ENCODE measurements around the gene UBXN4. TPM values are rescaled to one million over a fixed set of nuclear protein-coding genes. Genes with fewer than 3 reads are reported as not detected.
"Not testable (repeated sequence)": the region's sequence is repeated elsewhere in the genome, so short reads cannot be mapped to it uniquely, and the experiment has no call there.

Gene UBXN4
- total RNA-seq, 1 donor from 2014 or later = 94.3 TPM

GRCh38 chr2:135709992-135710391 lies 31.7 kb upstream of the UBXN4 start:
- Histone ChIP-seq H3K9ac (no peak overlapping the region), H3K4me1 (no peaks in the 10 kb centered on the region), H3K4me2 (no peak overlapping the region), H2AFZ (replicated peaks) (no peak overlapping the region), H4K20me1 (ENCODE audit: low read depth) (no peaks in the 10 kb centered on the region), H3K27ac (no peak overlapping the region), H3K9me3 (ENCODE audit: low read depth) (no peaks in the 10 kb centered on the region), H3K36me3 (peaks cover 8% of the 10 kb centered on the region), H3F3A (ENCODE audit: low read depth) (peaks cover 8% of the 10 kb centered on the region), H3K4me3 (no peak overlapping the region), H3K79me2 (ENCODE audit: low read depth) (no peaks in the 10 kb centered on the region), H3K27me3 (no peaks in the 10 kb centered on the region)
- TF ChIP-seq EZH2 (IDR thresholded peaks at IDR 0.05) = no peak
- peak; percentile 98 for TF ChIP-seq CTCF (IDR thresholded peaks at IDR 0.05)
- Mint-ChIP-seq H3K27ac (no peak overlapping the region), H3K4me1 (no peaks in the 10 kb centered on the region), H3K9me3 (no peaks in the 10 kb centered on the region), H3K4me3 (no peak overlapping the region), H3K36me3 (peaks cover 5% of the 10 kb centered on the region), H3K27me3 (ENCODE audit: insufficient read depth, low read depth) (no peaks in the 10 kb centered on the region)
- peak; percentile 47 for DNase-seq (ENCODE audit: low spot score)

- H3K27ac ChIP-seq; H3K27me3 Mint-ChIP-seq (ENCODE audit: insufficient read depth, low read depth): not testable (repeated sequence)
- peaks cover 15% of the 10 kb centered on the region for H3K36me3 Mint-ChIP-seq
These were observed 26.6 kb upstream of the UBXN4 start for GRCh38 chr2:135715086-135715485.

GRCh38 chr2:135728064-135728743 lies 13.5 kb upstream of the UBXN4 start:
- no peak overlapping the region for H3K27ac ChIP-seq
- H3K4me1 ChIP-seq = peaks cover 3% of the 10 kb centered on the region
- no peaks in the 10 kb centered on the region for H3F3A ChIP-seq (ENCODE audit: low read depth)
- H3K4me2 ChIP-seq = no peak overlapping the region
- H3K27ac Mint-ChIP-seq = no peak overlapping the region
- peaks cover 4% of the 10 kb centered on the region for H3K4me1 Mint-ChIP-seq
- no peaks in the 10 kb centered on the region for H3K9me3 ChIP-seq (ENCODE audit: low read depth)
- H3K4me3 Mint-ChIP-seq = no peak overlapping the region
- H3K27me3 Mint-ChIP-seq (ENCODE audit: insufficient read depth, low read depth) = peaks cover 2% of the 10 kb centered on the region
- H4K20me1 ChIP-seq (ENCODE audit: low read depth) = no peaks in the 10 kb centered on the region
- peaks cover 13% of the 10 kb centered on the region for H3K36me3 Mint-ChIP-seq
- no peak overlapping the region for H2AFZ ChIP-seq (replicated peaks)
- no peaks in the 10 kb centered on the region for H3K79me2 ChIP-seq (ENCODE audit: low read depth)
- TF ChIP-seq EZH2phosphoT487 (IDR thresholded peaks at IDR 0.05) (no peak), CTCF (IDR thresholded peaks at IDR 0.05) (no peak), EZH2 (IDR thresholded peaks at IDR 0.05) (no peak)
- H3K27me3 ChIP-seq = no peaks in the 10 kb centered on the region
- DNase-seq (ENCODE audit: low spot score) = no peak
- no peak overlapping the region for H3K4me3 ChIP-seq
- no peak overlapping the region for H3K9ac ChIP-seq
- H3K36me3 ChIP-seq = peaks cover 5% of the 10 kb centered on the region
- no peaks in the 10 kb centered on the region for H3K9me3 Mint-ChIP-seq

More at GRCh38 chr2:135715086-135715485, 26.6 kb upstream of the UBXN4 start:
- not testable (repeated sequence) for DNase-seq (ENCODE audit: low spot score); H3F3A ChIP-seq (ENCODE audit: low read depth); H3K4me1 Mint-ChIP-seq; H3K4me3 ChIP-seq; H3K9ac ChIP-seq; H3K4me2 ChIP-seq; H3K9me3 Mint-ChIP-seq; H2AFZ ChIP-seq (replicated peaks); H4K20me1 ChIP-seq (ENCODE audit: low read depth); H3K9me3 ChIP-seq (ENCODE audit: low read depth); H3K27ac Mint-ChIP-seq; H3K27me3 ChIP-seq; H3K4me3 Mint-ChIP-seq; H3K4me1 ChIP-seq; H3K79me2 ChIP-seq (ENCODE audit: low read depth)
- H3K36me3 ChIP-seq = peaks cover 12% of the 10 kb centered on the region

- H2AFZ ChIP-seq (replicated peaks) = peak overlapping the region; percentile 63
- H3F3A ChIP-seq (ENCODE audit: low read depth) = no peaks in the 10 kb centered on the region
- DNase-seq (ENCODE audit: low spot score) = no peak
- H3K36me3 Mint-ChIP-seq = no peaks in the 10 kb centered on the region
- no peak overlapping the region for H3K4me3 ChIP-seq
- peak overlapping the region; percentile 73 for H3K27ac Mint-ChIP-seq
- no peak for TF ChIP-seq EZH2 (IDR thresholded peaks at IDR 0.05)
- TF ChIP-seq EZH2phosphoT487 (IDR thresholded peaks at IDR 0.05) = no peak
- TF ChIP-seq CTCF (IDR thresholded peaks at IDR 0.05) = no peak
- no peak overlapping the region for H3K4me2 ChIP-seq
- H3K4me1 ChIP-seq = peaks cover 4% of the 10 kb centered on the region
- H3K9ac ChIP-seq = no peak overlapping the region
- H3K9me3 Mint-ChIP-seq = no peaks in the 10 kb centered on the region
- H3K79me2 ChIP-seq (ENCODE audit: low read depth) = no peaks in the 10 kb centered on the region
- H3K4me1 Mint-ChIP-seq = peaks cover 6% of the 10 kb centered on the region
- H3K27ac ChIP-seq = no peak overlapping the region
- peaks cover 2% of the 10 kb centered on the region for H3K27me3 Mint-ChIP-seq (ENCODE audit: insufficient read depth, low read depth)
- H3K36me3 ChIP-seq = no peaks in the 10 kb centered on the region
- no peaks in the 10 kb centered on the region for H3K9me3 ChIP-seq (ENCODE audit: low read depth)
- no peaks in the 10 kb centered on the region for H4K20me1 ChIP-seq (ENCODE audit: low read depth)
- H3K4me3 Mint-ChIP-seq = no peak overlapping the region
- no peaks in the 10 kb centered on the region for H3K27me3 ChIP-seq
These were observed 9.1 kb upstream of the UBXN4 start for GRCh38 chr2:135732561-135732960.
